HAP-1 (cell line): ENCODE results near the gene DGKD.

Experiments used
- DNase-seq, 2 experiments: peaks; one replicate each; pipeline ENCODE4 v3.0.0-alpha.2; 2016 to 2020; ENCODE audit warnings: low spot score in 2 of 2
- H3K27me3 ChIP-seq: fragments of 250-450 bp; sonication (Bioruptor Pico); 2 replicates; pipeline ENCODE4 v1.5.1; 2020; ENCODE audit warnings: low read depth, mild to moderate bottlenecking, moderate library complexity
- H3K36me3 ChIP-seq: fragments of 250-450 bp; sonication (Bioruptor Pico); replicated peaks from 2 replicates; pipeline ENCODE4 v1.5.1; 2020; ENCODE audit warnings: mild to moderate bottlenecking
- H3K4me1 ChIP-seq: fragments of 250-450 bp; sonication (Bioruptor Pico); 2 replicates; pipeline ENCODE4 v1.5.1; 2020; ENCODE audit warnings: mild to moderate bottlenecking
- H3K4me3 ChIP-seq: fragments of 250-450 bp; sonication (Bioruptor Pico); 2 replicates; pipeline ENCODE4 v1.5.1; 2020; ENCODE audit warnings: mild to moderate bottlenecking, moderate library complexity
- H3K9me3 ChIP-seq: fragments of 250-450 bp; sonication (Bioruptor Pico); 2 replicates; pipeline ENCODE4 v1.5.1; 2020; ENCODE audit warnings: mild to moderate bottlenecking, moderate library complexity
- in situ Hi-C: fragments of 300-500 bp; cut with MboI; formaldehyde crosslinking; loops from 3 replicates; pipeline ENCODE4 v1.14.3; 2020; ENCODE audit warnings: low sequenced_read_pairs, inconsistent platforms, mixed read lengths

DGKD gene

DNA sequence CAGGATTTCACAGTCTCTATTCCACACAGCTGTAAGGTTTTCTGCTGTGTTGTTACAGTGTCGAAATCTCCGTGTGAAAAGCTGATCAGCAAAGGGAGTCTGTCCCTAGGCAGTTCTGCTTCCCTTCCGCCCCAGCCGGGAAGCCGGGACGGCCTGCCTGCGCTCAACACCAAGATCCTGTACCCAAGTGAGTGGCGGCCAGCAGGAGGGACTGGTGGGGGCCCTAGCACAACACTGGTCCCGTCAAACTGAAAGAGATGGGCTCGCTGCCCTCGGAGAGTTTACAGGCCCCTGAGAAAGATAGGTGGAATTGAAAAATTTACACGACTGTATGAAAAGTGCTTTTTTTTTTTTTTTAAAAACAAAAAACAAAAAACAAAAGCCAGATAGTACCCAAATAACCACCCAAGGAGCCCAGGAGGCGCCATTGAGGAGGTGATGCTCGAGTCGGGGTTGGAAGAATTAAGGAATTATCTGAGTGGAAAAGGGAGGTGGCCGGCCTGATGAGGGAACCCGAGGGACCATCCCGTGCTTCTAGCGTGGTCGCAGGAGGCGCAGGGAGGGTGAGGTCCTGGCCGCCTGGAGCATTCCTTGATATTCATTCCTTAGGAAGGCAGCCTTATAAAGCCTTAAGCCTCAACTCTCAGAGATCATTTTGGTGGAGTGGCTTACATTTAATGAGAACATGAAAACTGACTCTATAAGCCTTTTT is 96.7 kb downstream of the DGKD start:
- DNase-seq: no peak
- peaks cover 56% of the 10 kb centered on the region for H3K36me3 ChIP-seq
- H3K4me3 ChIP-seq: no peak overlapping the region
- H3K9me3 ChIP-seq: no peaks in the 10 kb centered on the region
- peaks cover 3% of the 10 kb centered on the region for H3K4me1 ChIP-seq
- in situ Hi-C loops: no loop called here
- H3K27me3 ChIP-seq: no peaks in the 10 kb centered on the region

DNA sequence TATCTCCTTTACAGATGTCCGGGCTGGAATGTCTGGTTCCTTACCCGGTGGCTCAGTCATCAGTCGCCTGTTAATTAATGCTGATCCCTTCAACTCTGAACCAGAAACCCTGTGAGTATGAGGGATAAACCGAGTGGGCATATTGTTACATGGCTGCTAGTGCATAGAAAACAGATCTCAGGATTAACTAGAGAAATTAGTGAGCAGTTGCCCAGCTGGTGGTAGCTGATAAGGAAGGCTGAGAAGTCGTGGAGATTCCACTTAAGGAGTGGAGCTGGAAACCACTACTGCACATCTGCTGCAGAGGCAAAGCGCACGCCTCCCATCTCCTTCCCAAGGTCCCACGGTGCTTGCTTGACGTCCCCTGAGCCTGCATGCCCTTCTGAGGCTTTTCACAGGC is 97.7 kb downstream of the DGKD start:
- DNase-seq: no peak
- Histone ChIP-seq H3K4me1 (peaks cover 3% of the 10 kb centered on the region), H3K27me3 (no peaks in the 10 kb centered on the region), H3K9me3 (no peaks in the 10 kb centered on the region), H3K36me3 (peaks cover 64% of the 10 kb centered on the region), H3K4me3 (no peak overlapping the region)
- in situ Hi-C loops: no loop called here

DNA sequence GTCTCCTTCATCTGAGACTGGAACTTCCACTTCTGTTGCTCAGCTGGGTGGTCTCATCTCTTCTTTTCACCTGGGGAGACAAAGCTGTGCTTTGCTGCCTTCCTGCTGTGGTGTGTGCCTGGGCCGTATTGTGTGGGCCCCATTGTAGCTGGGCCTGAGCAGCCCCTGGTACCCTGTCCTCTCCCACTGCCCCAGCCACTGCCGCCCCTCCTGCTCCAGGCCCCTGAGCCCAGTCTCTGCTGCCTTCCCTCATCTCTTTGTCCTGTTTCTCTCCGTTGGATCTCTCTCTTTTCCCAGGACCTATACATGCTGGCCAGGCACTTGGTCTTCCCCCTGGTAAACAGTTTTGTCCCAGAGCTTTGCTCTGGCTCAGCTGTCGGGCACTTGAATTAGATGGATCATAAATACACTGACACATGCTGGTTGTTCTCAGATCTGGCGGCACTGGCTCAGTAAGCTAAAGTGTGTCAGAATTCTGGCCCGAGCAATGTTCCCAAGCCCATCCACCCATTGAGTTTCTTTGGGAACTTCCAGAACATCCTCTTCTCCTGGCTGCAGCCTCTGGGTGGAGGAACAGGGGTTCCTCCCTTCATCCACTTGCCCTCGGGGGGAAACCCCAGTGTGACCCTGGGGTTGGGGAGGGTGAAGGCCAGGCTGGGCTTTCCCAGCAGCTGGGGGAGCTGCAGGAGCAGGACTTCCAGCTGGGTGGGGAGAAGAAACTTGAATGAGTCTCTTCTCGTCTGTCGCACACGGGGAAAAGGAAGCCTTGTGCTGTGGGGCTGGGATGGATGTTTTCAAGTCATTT is 99.0 kb downstream of the DGKD start:
- H3K27me3 ChIP-seq: no peaks in the 10 kb centered on the region
- H3K4me1 ChIP-seq: peaks cover 2% of the 10 kb centered on the region
- H3K36me3 ChIP-seq: peaks cover 61% of the 10 kb centered on the region
- H3K9me3 ChIP-seq: no peaks in the 10 kb centered on the region
- no peak overlapping the region for H3K4me3 ChIP-seq
- in situ Hi-C loops: no loop called here
- no peak for DNase-seq

DNA sequence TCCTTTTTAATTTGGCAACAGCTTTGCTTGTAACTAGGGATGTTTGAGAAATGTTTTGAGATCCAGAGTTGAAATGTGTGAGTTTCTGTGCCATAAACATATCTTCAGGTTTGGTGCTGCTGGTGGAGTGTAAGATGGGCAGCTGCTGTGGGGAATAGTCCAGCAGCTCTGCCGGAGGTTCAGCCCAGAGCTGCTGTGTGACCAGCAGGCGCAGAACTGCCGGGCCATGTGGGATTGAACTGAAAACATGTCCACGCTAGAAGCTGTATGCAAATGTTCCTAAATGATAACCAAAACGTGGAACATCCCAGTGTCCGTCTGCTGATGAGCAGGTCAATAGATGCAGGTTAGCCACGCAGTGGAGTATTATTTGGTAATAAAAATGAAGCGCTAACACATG is 99.6 kb downstream of the DGKD start:
- no peaks in the 10 kb centered on the region for H3K27me3 ChIP-seq
- no peaks in the 10 kb centered on the region for H3K4me1 ChIP-seq
- no peaks in the 10 kb centered on the region for H3K9me3 ChIP-seq
- DNase-seq: no peak
- H3K4me3 ChIP-seq: no peak overlapping the region
- in situ Hi-C loops: no loop called here
- H3K36me3 ChIP-seq: peaks cover 62% of the 10 kb centered on the region

DNA sequence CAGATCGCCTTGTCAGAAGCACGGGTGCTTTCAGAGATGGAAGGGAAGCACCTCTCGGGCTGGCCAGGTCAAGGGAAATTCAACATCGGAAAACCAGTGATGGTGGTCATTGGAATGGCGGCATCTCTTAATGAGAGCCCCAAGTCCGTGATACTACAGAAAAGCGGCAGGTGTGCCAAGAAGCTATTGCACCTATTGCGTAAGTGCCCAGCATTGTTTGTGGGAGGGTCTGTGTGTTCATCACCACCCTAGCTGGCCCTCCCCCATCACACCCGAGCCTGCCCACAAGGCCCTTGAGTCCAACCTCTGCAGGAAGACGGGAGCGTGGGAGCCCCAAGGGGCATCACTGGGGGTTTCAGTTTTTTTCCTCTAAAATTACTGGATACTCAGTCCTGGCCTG is 100.7 kb downstream of the DGKD start:
- Histone ChIP-seq H3K9me3 (no peaks in the 10 kb centered on the region), H3K4me3 (no peak overlapping the region), H3K36me3 (peaks cover 55% of the 10 kb centered on the region), H3K4me1 (no peaks in the 10 kb centered on the region), H3K27me3 (no peaks in the 10 kb centered on the region)
- in situ Hi-C loops: no loop called here
- no peak for DNase-seq

DNA sequence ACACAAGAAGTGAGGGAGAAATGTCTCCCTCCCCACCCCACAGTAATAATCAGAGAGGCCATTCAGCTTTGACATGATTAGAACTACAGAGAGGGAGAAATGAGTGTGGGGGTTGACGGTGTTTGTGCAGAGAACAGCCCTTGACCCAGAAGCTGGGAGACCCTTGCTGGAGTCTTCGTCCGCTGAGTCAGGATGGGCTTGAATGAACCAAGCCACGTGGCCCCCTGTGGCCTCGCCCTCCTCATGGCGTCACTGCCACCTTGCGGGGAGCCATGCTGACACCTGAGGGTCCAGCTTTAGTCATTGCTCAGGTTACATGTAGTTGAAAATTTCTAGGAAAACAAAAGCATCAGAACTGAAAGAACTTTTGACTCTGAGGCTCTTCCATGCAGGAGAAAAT is 101.2 kb downstream of the DGKD start:
- H3K4me3 ChIP-seq: no peak overlapping the region
- peaks cover 54% of the 10 kb centered on the region for H3K36me3 ChIP-seq
- in situ Hi-C loops: no loop called here
- H3K27me3 ChIP-seq: no peaks in the 10 kb centered on the region
- H3K9me3 ChIP-seq: no peaks in the 10 kb centered on the region
- DNase-seq: no peak
- no peaks in the 10 kb centered on the region for H3K4me1 ChIP-seq

DNA sequence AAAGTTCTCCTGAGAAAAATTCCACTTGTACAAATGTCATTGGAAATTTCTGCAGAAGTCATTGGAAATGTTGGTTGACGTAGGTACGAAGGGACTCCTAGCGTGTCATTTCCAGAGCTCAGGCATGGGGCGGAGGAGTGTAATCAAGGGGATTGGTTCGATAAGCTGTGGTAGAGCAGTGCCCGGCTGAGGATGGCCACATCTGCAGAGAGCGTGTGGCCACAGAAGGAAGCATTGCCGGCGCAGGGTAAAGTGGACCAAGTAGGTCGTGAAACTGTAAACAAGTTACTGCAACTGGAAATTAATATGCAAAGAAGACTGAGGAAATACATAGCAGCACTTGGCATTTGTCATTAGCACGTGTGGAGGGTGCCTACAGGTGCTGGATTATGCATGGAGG is 101.8 kb downstream of the DGKD start:
- no peaks in the 10 kb centered on the region for H3K27me3 ChIP-seq
- no peak for DNase-seq
- no peak overlapping the region for H3K4me3 ChIP-seq
- H3K36me3 ChIP-seq: peaks cover 51% of the 10 kb centered on the region
- in situ Hi-C loops: no loop called here
- H3K4me1 ChIP-seq: no peaks in the 10 kb centered on the region
- no peaks in the 10 kb centered on the region for H3K9me3 ChIP-seq

DNA sequence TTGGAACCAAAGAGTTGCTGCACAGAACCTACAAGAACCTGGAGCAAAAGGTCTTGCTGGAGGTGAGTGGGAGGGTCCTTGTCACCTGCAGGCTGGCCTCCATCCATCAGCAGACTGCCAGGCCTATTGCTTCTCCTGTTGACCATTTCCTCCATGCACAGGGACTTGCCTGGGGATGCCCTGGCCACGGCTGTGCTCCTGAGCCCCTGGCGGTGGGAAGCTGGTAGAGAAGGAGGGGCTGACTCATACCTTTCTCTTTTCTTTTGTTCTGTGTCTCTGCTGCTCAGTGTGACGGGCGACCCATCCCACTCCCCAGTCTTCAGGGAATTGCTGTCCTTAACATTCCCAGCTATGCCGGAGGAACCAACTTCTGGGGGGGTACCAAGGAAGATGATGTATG is 102.6 kb downstream of the DGKD start:
- H3K4me3 ChIP-seq: no peak overlapping the region
- in situ Hi-C loops: no loop called here
- no peaks in the 10 kb centered on the region for H3K4me1 ChIP-seq
- H3K36me3 ChIP-seq: peaks cover 51% of the 10 kb centered on the region
- DNase-seq: no peak
- no peaks in the 10 kb centered on the region for H3K27me3 ChIP-seq
- H3K9me3 ChIP-seq: no peaks in the 10 kb centered on the region

DNA sequence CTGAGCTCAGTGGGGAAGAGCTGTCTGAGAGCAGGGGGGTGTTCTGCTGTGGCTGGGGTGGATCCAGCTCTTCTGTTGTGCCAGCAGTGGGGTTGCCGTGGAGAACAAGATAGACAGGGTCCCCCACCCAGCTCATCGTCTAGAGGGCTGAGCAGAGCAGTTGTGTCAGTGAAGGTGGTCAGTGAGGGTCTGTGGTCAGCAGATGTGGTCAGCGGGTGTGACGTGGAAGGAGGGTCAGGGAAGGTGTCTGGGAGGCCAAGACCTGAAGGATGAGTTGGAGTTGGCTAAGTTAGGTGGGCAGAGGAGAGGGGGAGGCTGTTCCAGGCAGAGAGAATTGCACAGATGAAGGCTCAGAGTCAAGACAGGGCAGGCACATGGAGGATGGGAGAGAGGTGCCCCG is 103.1 kb downstream of the DGKD start:
- no peak overlapping the region for H3K4me3 ChIP-seq
- peaks cover 51% of the 10 kb centered on the region for H3K36me3 ChIP-seq
- in situ Hi-C loops: no loop called here
- no peak for DNase-seq
- no peaks in the 10 kb centered on the region for H3K9me3 ChIP-seq
- H3K4me1 ChIP-seq: no peaks in the 10 kb centered on the region
- H3K27me3 ChIP-seq: no peaks in the 10 kb centered on the region

DNA sequence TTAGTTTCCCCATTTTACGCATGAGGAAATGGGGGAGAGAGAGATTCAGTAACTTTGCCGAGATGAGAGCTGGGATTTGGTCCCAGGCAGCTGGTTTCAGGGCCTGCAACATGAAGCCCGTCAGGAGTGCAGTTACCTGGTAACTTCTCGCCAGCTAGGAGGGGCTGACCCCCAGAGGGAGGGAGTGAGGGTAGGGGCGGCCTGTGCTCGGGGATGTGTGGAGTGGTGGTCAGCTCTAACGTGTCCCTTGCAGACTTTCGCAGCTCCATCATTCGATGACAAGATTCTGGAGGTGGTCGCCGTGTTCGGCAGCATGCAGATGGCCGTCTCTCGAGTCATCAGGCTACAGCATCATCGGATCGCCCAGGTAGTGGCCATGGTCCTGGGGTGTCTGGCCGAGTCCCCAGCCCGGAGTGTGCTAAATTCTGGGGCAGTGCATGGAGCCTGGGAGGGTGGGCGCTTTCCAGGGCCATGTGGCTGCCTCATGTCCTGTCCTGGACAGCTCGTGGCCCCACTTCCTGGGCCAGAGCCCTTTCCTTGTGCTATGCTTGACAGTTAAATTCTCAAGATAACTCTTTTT is 103.8 kb downstream of the DGKD start:
- no peaks in the 10 kb centered on the region for H3K4me1 ChIP-seq

DNA sequence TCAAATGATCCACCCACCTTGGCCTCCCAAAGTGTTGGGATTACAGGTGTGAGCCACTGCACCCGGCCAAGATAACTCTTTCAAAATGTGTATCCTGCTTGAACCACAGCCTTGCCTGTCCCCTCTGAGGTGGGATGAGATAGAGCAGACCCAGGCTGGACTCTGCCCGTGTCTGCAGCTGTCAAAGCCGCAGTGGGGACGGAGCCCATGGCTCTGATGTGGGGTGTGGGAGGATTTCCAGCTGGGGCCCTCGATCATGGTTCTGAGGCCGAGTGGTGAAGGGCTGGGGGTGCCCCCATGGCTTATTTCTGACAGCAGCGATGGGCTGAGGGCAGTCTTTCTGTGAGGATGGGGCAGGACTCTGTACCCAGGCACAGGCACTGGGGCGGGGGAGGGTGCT is 104.5 kb downstream of the DGKD start:
- DNase-seq: no peak
- Histone ChIP-seq H3K36me3 (peaks cover 57% of the 10 kb centered on the region), H3K4me3 (no peak overlapping the region), H3K9me3 (no peaks in the 10 kb centered on the region), H3K4me1 (no peaks in the 10 kb centered on the region), H3K27me3 (no peaks in the 10 kb centered on the region)
- in situ Hi-C loops: no loop called here

More for the DNA sequence above, 103.8 kb downstream of the DGKD start:
- Histone ChIP-seq H3K27me3 (no peaks in the 10 kb centered on the region), H3K36me3 (peaks cover 57% of the 10 kb centered on the region), H3K9me3 (no peaks in the 10 kb centered on the region), H3K4me3 (no peak overlapping the region)
- no peak for DNase-seq
- in situ Hi-C loops: no loop called here

DNA sequence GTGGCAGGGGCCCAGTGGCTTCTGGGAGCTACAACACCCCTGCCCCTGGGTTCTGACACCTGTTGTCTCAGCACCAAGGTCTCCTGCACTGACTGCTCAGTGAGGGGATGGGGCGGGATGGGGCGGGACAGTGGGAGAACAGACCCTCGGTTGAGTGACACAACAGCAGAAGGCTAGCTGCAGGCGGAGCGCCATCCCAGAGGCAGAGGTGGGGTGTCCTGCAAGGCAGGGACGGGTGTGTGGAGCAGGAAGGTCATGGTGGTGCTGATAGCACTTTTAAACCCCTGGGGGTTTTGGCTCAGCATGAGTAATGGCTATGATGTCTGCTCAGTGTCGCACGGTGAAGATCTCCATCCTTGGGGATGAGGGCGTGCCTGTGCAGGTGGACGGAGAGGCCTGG is 105.1 kb downstream of the DGKD start:
- no peak for DNase-seq
- H3K9me3 ChIP-seq: no peaks in the 10 kb centered on the region
- no peaks in the 10 kb centered on the region for H3K4me1 ChIP-seq
- in situ Hi-C loops: no loop called here
- peaks cover 58% of the 10 kb centered on the region for H3K36me3 ChIP-seq
- no peak overlapping the region for H3K4me3 ChIP-seq
- no peaks in the 10 kb centered on the region for H3K27me3 ChIP-seq

DNA sequence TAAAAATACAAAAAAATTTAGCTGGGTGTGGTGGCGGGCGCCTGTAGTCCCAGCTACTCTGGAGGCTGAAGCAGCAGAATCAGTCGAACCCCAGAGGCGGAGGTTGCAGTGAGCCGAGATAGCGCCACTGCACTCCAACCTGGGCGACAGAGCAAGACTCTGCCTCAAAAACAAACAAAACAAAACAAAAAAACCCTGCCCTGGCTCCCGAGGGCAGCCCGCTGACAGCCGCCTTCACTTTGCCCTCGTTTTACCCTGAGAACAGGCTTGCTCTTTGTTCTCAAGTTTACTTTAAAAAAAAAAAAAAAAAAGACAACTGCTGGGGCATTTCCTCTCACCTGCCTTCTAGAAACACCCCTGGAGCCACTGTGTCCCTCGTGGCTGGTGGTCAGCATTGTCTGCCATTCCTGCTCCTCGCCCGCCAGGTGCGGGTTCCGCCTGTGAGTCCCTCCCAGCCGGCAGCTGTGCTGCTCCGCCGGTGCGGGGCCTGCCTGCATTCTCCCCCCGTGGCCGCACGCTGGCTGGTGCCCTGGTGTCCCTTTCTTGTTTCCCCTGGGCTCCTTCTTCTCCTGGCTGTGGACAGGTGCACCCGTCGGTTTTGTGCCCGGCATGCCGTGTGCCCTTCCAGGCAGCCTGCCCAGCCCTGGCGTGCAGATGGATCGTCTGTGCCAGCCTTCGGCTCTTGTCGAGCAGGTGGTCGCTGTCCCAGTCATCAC is 106.6 kb downstream of the DGKD start:
- in situ Hi-C loops: no loop called here
- H3K4me1 ChIP-seq: no peaks in the 10 kb centered on the region
- no peaks in the 10 kb centered on the region for H3K27me3 ChIP-seq
- H3K9me3 ChIP-seq: no peaks in the 10 kb centered on the region
- H3K36me3 ChIP-seq: peaks cover 53% of the 10 kb centered on the region
- no peak for DNase-seq
- H3K4me3 ChIP-seq: no peak overlapping the region

DNA sequence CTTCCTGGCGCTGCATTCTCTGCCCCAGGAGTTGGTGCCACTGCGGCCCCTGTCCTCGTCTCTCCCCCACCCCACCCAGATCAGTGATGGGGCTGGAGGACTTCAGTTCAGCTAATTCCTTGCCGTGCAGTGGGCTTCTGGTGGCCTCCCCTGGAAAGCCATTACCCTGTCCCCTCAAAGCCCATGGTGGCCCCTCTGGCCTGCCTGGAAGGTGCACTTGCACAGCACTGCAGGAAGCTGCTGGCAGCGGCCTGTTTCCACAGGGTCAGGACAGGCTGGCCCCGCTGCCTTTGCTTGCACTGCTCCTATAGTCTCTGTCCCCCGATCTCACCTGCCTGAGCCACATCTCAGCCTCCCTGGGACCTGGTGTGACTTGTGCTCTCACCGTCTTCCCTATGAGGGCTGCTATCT is 107.2 kb downstream of the DGKD start:
- no peak overlapping the region for H3K4me3 ChIP-seq
- H3K4me1 ChIP-seq: no peaks in the 10 kb centered on the region
- no peaks in the 10 kb centered on the region for H3K9me3 ChIP-seq
- H3K36me3 ChIP-seq: peaks cover 52% of the 10 kb centered on the region
- no peak for DNase-seq
- in situ Hi-C loops: no loop called here
- no peaks in the 10 kb centered on the region for H3K27me3 ChIP-seq
